HG02588 (cell line): ENCODE results near the gene TBL1XR1.
"Not testable (repeated sequence)": the region's sequence is repeated elsewhere in the genome, so short reads cannot be mapped to it uniquely, and the experiment has no call there.

Experiments
- ATAC-seq: cut with Tn5 transposase; IDR thresholded peaks from one replicate; pipeline ENCODE4 v1.9.1; 2021; ENCODE audit warnings: mild to moderate bottlenecking, moderate library complexity; ENCODE audit not compliant: unreplicated experiment

The TBL1XR1 gene

GRCh38 chr3:177035676-177036075, 161.6 kb downstream of the TBL1XR1 start:
- no peak for ATAC-seq

DNA sequence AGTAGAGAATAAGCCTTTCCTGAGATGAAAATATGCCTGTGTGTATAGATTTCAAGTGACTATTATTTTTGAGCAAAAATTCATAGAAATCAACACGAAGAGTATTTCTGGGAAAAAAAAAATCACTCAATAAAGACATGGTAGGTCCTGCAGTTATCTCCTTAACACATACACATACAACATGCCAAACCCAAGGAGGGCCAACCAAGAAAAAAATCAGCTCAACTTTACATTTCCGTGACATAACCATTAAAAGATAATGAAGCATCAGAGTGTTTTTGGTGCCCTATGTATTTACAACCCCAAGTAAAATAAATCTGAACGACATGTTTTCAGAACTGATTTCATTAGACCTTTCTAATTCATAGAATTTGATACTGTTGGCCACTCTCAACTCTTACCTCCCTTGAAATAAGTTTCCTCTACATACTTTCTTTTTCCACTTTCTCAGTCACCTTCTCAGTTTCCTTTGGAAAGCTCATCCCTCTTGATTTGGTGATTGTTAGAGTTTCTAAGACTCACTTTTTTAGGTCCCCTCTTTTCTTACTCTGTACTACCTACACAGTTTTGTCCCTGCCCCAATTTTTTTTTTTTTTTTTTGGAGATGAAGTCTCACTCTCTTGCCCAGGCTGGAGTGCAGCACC, 162.3 kb downstream of the TBL1XR1 start:
- ATAC-seq, result no peak

DNA sequence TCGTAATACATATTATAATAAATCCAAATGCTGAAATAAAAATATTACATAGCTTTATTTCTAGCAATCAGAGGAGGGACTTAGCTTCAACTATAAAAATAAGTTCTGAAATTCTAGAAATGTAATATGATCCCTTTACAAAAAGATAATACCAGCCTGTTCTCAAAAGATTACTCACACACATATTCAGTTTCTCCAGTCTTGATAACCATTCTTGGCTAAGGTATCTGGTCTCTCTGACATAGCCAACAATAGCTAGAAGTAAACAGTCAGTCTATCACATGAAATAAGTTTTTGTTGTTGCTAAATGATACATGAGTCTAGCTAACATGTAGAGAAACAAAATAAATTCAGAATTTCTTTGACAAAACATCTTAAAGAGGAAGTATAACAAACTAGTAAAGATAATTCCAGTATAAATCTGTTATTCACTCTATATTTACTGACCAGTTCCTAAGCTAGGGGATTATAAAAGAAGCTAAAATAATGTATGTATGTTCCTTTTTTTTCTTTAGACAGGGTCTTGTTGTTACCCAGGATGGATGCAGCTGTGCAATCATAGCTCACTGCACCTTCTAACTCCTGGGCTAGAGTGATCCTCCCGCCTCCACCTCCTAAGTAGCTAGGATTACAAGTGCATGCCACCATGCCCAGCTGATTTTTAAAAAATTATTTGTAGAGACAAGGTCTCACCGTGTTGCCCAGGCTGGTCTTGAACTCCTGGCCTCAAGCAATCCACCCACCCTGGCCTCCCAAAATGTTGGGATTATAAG, 170.6 kb downstream of the TBL1XR1 start:
- ATAC-seq, result no peak

- no peak for ATAC-seq
Observed at GRCh38 chr3:177015881-177016280, 181.4 kb downstream of the TBL1XR1 start.

- ATAC-seq, result no peak
Observed at GRCh38 chr3:177013681-177014280, 183.5 kb downstream of the TBL1XR1 start.

DNA sequence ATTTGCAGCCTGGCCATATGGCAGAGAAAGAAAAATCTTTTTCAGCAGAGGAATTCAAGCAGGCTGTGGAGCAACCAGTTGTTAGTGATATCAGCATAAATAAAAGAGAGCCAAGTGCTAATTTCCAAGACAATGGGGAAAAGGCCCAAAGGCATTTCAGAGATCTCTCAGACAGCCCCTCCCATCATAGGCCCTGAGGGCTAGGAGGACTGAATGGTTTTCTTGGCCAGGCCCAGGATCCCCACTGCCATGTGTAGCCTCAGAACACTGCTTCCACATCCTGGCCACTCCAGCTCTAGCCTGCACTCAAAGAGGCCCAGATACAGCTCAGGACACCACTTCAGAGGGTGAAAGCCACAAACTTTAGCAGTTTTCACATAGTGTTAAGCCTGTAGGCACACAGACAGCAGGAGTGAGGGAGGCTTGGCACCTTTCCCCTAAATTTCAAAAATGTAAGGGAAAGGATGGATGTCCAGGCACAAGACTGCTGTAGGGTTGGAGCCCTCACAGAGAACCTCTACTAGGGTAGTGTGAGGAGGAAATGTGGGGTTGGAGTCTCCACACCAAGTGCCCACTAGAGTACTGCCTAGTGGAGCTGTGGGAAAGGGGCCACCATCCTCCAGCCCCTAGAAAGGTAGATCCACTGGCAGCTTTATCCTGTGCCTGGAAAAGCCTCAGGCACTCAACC, 191.4 kb downstream of the TBL1XR1 start:
- ATAC-seq, result no peak

- not testable (repeated sequence) for ATAC-seq
Observed at GRCh38 chr3:177000159-177000558, 197.1 kb downstream of the TBL1XR1 start.

- ATAC-seq, result no peak
Observed at GRCh38 chr3:176995946-176996345, 201.3 kb downstream of the TBL1XR1 start.

- ATAC-seq, result no peak
Observed at GRCh38 chr3:176994891-176995781, 202.1 kb downstream of the TBL1XR1 start.

DNA sequence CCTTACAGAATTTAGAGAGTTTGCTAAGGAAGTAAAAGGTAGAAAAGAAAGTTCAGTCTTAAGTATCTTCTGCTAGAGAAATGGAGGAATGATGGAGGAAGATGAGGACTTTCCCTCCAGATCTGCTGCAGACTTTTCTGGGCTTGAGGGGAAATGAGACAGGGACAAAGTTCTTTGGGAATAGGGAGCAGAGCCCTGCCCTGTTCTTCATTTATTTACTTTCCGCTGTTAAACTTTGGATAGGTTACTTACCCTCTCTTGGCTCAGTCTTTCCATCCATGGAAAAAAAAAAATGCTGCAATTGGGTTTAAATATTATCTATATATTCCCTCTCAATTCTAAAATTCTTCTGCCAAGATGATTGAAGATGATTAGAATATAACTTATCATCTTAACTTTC, 202.9 kb downstream of the TBL1XR1 start:
- ATAC-seq, result no peak

DNA sequence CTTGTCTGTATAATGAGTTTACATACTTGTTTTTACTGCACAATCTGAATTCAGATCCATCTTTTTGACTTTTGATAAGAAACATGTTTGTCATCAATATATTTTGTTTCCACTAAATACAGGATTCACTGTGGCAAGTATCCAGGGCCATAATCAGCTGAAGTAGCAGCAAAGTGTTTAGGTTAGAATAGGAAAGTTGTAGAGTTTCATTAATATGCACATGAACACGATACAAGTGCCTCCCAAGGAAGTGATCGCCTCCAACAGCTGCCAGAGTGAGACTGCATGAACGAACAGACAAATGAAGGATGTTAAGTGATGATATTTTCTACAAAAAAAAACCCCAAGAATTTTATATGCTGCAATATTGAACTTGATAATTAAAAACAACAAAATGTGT, 204.3 kb downstream of the TBL1XR1 start:
- ATAC-seq, result no peak

GRCh38 chr3:176992565-176992964, 204.7 kb downstream of the TBL1XR1 start:
- ATAC-seq, result no peak

DNA sequence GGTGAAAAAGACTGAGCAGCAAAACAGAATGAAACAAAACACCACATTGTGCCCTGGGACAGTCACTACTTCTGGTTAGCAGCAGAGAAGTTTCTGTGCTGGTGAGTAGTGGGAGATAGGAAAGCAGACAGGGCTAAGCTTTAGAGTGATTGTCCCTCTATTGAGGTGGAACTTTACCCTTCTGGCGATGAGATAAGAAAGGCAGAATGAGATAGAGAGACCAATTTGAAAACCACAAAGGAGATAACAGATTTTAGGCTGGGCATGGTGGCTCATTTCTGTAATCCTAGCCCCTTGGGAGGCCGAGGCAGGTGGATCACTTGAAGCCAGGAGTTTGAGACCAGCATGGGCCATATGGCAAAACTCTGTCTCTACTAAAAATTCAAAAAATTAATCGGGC, 208.5 kb downstream of the TBL1XR1 start:
- ATAC-seq, result no peak

DNA sequence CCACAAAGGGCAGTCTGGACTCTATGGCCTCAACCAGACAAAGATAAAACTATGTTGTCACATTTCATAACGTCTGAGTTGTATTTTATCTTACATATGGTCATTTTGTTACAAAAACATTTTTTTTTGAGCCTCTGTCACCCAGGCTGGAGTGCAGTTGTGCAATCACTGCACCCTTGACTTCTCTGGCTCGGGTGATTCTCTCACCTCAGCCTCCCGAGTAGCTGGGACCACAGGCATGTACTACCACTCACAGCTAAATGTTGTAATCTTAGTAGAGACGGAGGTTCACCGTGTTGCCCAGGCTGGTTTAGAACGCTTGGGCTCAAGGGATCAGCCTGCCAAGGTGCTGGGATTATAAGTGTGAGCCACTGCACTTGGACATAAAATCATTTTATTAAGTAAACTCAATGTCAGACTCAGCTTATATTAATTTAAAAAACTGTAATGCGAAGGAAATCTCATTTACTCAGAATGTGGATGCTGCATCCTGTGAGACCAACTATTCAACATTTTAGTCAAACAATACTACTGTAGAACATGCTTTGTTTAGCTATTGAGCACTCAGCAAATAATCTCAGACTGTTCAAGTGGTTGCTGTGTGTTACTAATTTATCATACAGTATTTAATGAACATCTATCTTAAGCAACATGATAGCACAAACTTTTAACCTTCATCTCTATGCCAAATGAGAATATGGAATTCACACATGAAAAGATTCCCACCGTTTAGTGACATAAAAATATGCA, 209.2 kb downstream of the TBL1XR1 start:
- no peak for ATAC-seq

- ATAC-seq, result no peak
Observed at GRCh38 chr3:176978441-176978840, 218.8 kb downstream of the TBL1XR1 start.

DNA sequence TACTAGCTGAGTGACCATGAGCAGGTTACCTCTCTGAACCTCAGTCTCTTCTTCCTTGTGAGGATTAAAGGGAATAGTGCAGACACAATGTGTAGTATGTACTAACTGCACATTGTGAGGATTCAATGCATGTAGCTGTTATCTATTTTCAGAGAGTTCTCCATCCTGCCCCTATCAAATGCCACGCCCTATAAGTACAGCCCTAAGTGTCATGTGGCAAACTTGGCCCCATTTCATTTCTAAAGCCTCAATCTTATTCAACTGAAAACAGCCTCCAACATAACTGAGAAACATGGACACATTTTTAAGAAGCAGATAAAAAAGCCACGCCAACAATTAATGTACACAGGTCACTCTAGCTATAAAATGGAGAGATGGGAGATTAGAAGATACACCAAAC, 220.0 kb downstream of the TBL1XR1 start:
- ATAC-seq, result no peak

DNA sequence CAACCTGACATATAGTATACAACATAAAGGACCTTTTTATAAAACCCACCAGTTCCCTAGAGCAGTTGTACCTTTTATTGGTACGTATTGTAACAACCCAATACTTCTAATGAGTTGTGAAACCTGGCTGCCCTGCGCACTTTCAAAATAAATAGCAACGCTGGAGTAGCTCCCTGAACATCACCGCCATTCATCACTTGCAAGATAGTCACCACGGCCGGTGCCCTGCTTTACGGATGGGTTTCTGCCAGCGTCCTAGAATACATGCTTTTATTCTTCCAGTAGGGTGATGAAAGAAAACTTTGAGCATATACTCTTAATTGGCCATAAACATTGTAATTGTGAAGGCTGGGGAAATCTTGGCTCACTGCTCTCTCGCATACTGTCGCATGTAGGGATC, 220.7 kb downstream of the TBL1XR1 start:
- ATAC-seq, result no peak

DNA sequence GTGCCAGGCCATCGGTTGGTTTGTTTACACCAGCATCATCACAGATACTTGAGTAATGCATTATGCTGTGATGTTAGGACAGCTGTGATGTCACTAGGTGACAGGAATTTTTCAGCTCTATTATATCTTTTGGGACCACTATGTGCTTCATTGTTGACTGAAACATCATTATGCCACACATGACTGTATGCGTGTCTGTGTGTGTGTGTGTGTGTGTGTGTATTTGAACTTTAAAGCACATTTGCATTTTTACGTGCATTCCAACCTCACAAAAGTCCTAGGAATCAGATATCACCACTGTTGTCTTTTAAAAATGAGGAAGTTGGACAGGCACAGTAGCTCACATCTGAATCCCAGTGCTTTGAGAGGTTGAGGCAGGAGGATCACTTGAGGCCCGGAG, 223.0 kb downstream of the TBL1XR1 start:
- ATAC-seq, result no peak

DNA sequence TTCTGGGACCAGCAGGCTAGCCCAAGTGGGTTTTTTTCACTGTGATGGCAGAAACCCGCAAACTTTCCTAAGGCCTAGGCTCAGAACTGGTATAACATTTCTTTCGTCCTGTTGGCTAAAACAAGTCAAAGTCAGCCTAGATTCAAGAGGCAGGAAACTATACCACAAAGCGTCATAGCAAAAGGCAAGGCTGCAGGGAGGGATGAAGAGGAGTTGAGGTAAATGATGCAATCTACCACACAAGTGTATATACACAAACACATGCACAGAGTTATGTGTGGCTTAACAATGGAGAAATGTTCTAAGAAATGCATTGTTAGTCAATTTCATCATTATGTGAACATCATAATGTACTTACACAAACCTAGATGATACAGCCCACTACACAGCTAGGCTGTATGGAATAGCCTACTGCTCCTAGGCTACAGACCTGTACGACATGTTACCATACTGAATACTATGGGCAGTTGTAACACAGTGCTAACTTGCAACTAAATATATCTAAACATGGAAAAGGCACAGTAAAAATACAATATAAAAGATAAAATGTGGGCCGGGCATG, 225.6 kb downstream of the TBL1XR1 start:
- no peak for ATAC-seq

DNA sequence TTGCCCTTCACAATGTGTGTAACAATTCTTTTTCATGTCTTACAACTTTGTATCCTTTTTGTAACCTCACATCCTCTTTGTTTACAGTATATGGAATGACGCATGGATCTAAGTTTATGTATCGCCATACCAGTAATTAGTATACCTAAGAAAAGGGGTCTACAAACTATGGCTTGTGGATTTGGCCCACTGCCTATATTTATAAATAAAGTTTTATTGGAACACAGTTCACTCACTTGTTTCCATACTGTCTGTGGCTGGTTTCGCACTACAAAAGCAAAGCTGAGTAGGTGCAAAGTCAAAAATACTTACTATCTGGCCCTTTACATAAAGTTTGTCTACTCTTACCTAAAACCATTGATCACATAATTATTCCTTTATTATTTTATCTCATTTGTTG, 226.5 kb downstream of the TBL1XR1 start:
- no peak for ATAC-seq
